RCC 7860 (cell line): ENCODE measurements around the gene MATCAP1.

Source experiments
- DNase-seq: peaks from one replicate; pipeline ENCODE4 v3.0.0-alpha.2; 2015; ENCODE audit warnings: low spot score
- FAIRE-seq: peaks from 2 replicates; lab custom pipeline; 2012; peaks lifted over from hg19 to GRCh38; lab: Jason Lieb, UNC

Gene MATCAP1

DNA sequence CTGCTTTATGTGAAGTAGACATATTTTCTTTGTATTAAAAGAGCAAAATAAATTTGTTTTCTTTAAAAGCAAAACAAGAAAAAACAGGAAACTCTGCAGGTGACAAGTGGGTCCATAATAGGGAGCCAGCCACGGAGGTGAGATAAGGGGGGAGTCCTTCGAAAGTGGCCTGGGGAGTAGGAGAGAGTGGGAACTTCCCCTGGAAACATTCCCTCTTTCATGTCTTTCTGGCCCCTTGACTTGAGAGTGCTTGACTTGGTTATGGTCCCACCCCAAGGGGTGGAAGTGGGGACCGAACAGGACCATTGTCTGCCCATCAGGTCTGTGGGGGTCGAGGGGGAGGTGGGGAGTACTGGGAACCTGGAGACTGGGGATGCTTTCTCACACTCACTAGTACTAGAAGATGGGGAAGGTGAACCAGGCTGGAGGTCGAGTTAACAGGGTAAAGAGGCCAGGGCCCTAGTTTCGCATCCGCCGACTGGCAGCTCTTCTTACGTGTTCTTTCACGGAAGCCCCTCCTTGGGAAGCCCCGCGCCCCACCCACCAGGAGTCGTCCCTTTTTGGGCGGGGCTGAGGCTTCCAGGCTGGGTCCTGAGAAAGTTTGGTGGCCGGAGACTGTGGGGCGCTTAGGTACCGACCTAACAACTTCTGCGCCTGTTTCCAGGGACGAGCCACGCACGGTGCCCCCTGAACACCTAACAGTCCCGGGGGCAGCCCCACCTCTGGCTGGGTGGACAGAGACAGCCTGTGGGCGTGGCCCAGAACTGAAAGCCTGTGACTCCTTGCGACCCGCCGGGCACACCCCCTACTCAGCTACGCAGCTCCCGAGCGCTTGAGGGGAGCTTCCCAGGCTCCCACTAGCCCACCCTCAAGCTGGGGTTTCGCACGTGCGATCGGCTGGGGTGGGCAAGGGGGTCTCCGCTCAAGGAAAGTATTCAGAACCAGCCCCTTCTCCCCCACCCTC is 24.8 kb downstream of the MATCAP1 start:
- DNase-seq (no peak), FAIRE-seq (no peak)

GRCh38 chr16:67157892-67158635 is 25.7 kb downstream of the MATCAP1 start:
- no peak for DNase-seq
- no peak for FAIRE-seq

DNA sequence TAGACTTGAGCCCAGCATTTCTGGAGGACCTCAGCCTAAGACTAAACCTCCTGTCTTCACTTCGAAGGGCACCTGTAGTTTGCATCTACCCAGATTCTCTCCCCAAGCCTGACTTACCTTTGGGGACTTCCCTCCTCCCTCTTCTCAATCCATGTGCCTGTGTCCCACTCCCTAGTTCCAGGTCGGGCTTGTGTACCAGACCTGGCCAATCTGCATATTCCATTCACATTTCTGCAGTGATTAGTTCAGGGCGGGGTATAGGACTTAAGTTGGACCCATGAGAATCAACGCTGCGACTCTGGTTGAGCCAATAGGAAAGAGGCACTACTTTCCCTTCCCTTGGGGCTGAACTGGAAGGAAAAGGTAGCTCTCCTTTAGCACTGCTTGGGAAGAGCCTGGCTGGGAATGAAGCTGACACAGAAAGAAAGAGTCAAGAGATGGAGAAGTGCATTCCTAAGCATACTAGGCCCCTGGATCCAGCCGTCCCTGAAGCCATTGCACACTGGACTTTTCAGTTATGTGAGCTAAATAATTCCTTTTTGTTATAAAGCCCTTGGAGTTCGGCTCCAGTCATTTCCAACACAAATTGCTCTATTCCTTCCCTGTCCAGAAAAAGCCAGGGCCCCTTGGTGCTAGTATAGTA is 26.5 kb downstream of the MATCAP1 start:
- DNase-seq, result no peak
- FAIRE-seq, result no peak

- DNase-seq, result no peak
- no peak for FAIRE-seq
Observed at GRCh38 chr16:67156143-67156844, 27.5 kb downstream of the MATCAP1 start.

GRCh38 chr16:67155295-67156142 is 28.2 kb downstream of the MATCAP1 start:
- DNase-seq (peak; percentile 27), FAIRE-seq (no peak)

- DNase-seq (no peak), FAIRE-seq (no peak)
Observed at GRCh38 chr16:67154578-67155294, 29.0 kb downstream of the MATCAP1 start.

DNA sequence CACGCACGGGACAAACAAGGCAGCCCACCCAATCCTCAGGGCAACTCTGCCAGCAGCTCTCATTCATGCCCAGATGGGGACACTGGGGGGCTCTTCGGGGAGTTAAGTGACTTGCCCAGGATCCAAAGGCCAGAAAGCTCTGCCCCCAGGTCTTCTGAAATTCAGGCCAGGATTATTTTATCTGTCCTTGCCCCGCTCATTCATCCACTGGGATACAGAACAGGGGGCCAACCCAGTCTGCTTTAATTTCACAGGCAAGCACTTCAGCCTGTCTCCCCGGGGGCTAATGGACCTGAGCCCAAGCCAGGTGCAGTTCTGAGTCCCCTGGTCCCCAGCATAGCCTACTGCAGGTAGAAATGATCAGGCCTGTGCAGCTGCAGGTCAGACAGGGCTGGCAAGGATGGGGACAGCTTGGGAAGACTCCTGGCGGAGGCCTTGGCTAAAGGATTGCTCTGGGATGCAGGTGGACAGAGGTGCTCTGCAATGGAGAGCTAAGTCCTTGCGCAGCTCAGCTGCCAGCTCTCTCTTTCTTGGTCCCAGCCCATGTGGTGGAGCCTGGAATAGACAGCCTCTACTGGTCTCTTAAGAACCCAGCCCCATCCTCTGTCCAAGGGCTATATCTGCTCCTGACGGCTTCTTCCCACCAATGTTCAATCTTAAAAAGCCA is 32.2 kb downstream of the MATCAP1 start:
- DNase-seq (no peak), FAIRE-seq (no peak)

DNA sequence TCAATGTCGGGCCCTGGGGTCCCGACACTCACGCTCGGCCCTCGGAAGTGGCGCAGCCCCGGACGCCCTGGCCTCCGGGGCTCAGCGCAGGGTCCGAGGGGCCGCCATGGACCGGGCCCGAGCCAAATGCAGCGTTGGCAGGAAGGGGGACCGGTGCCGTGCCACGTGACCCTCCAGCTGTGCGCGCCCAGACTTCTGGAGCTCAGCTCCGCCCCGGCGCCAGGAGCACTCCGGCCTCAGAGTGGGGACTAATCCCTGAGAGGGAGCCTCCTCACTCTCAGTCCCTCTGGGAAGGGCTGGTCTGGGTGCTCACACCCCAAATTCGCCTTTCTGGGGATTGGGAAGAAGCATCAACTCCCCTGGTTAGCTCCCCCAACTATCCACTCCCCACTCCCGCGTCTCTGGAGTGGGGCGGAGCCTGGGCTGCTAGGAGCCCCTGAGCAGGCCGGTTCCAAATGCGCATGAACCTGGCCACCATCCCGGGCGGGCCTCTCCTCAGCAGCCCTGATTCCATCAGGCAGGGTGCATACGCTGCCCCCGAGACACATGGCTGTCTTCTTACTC is 32.8 kb downstream of the MATCAP1 start, which contains the start of gene B3GNT9:
TSS of gene B3GNT9 (minus strand) at position 166 of the 564 bp plus-strand sequence. CDS start 513 bp downstream, outside the sequence.
- DNase-seq (no peak), FAIRE-seq (no peak)

DNA sequence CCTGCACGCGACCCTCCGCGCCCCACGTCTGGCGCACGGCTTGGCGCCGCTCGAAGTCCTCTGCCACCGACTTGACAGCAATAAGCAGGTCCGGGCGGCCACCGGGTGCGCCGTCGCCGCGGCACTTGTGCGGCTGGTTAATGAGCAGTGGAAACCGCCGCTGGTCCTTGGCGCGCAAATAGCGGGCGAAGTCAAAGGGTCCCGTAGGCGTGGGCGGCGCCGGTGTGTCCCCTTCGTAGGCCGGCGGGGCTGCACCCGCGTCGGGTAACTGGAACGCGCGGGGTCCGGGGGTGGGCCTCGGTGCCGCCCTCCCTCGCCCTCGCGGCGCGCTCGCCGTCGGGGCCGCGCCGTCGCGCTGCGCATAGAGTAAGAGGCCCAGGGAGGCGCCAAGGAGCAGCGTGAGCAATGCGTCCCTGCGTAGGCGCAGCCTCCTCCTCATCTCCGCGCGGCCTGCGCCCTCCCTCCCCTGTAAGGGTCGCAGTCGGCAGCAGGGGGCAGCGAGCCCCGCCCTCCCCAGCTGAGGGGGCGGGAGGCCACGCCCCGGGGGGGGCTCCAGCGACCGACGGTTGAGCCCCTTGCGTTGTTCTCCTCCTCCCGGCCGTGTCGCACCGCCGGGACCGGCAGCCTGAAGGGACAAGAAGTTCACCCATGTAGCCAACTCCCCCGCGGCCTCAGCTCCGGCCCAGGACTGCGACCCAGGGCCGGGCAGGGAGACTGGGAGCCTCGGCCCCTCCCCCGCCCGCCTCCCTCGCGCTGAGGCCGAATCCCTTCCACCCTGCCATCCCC is 33.5 kb downstream of the MATCAP1 start:
- FAIRE-seq, result no peak
- DNase-seq, result no peak

DNA sequence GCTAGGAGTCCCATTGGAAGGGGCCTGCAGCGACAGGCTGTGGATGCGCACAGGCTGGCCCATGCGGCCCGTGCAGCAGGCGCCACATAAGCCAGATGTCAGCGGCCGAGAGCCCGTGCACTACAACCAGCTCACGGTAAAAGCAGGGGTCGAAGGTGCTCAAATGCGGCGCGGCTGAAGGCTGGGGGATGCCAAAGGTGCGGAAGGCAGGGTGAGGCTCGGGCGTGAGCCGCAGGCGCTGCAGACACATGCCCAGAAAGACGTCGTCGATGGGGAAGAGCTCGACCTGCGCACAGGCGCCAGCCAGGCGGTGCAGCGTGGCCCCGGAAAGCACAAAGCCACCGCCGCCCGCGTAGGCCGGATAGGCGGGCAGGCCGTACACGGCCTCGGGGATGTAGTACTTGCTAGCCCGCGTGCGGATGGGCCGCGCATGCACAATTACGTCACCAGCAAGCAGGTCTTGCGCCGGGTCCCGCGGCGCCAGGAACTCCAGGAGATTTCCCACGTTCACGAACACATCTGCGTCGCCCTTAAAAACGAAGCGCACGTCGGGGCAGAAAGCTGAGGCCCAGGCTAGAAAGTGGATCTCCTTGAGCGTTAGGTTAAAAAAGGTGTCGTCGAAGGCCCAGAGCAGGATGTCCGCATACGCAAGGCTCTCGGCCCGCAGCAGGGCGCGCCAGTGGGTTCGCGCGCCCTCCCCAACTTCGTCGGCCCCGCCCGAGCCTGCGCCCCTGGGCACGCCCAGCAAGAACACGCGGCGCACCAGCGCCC is 34.3 kb downstream of the MATCAP1 start:
- no peak for DNase-seq

GRCh38 chr16:67148656-67149275 is 35.0 kb downstream of the MATCAP1 start:
- no peak for FAIRE-seq
- no peak for DNase-seq

More for the DNA sequence above, 34.3 kb downstream of the MATCAP1 start:
- no peak for FAIRE-seq

DNA sequence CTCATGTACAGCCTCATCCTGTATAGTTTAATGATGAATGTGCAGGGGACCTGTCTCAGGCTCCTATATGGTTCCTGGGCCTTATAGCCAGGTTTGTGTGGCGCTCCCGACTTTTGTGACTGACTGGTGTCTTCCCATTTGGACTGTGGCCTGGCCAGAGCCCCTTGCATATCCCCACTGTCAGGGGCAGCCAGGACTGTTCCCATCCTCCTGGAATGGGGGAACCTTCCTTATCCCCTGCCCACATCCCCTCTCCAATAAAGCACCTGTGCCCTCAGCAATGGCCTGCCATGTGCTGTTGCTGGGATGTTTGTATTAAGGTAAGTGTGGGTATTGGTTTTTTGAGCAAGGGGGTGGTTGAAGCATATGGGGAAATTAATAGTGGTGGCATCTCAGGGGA is 35.5 kb downstream of the MATCAP1 start:
- no peak for FAIRE-seq
- no peak for DNase-seq

DNA sequence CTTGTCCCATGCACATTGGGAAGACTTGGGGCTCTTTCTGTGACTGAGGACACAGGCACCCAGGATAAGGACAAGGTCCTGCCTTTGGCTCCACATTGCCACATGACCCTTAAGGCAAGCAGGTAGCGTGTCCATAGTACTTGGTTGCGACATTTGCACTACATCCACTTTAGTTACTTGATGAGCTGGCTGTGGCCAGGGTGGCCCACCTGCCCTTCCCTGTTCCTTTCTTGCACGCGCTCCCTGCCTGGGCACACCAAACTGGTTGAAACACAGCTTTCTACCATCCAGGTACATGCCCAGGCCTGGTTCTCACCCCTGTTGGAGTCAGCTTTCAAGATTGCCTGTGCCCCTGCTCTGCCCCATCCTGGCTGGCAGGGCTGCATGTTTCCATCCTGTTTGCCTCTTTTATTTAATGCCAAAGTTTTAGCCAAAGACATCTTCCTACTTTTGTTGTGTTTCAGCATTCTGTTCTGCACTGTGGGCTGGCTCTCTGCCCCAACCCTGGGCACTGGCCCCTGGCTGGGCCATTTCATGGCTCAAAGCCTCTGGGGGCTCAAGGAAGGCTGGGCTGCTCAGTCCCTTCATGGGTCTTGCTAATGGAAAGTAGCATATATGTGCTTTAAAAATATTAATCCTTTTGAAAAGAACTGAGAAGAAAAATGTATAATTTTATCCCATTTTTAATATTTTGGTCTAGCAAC is 36.2 kb downstream of the MATCAP1 start:
- FAIRE-seq, result no peak

DNA sequence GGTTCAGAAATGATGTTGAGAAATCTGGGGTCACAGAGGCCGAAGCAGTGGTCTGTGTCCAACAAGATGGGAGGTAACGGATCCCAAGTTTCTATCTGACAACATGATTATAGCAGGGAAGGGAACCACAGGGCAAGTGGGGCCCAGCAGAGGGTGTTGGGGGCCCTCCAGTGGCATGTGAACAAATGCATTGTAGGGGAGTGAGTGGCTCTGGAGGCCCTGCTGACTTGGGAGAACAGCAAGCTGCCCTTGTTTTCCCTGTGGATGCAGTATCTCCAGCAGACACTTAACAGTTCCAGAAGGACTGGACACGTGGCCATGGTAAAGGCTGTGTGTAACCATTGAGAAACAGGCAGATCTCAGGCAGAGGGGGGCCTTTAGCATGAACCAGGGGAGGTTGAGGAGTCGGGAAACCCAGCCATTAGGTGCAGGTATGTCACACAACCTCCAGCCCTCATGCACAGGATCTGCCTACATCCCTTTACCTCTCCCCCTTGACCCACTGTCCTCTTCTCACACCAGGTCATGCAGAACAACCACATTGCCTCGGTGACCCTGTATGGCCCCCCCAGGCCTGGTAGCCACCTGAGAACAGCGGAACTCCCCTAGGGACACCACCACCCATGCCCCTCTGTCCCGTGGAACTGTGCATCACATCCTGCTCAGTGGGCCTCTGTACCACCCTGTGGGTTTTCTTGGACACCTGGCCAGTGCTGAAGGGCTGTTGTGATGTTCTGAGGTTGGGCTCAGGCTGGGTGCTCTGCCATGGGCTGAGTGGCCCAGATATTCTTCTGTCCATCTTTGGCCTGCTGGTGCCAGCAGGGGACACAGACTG is 37.0 kb downstream of the MATCAP1 start:
- FAIRE-seq (no peak), DNase-seq (no peak)

More for the DNA sequence above, 36.2 kb downstream of the MATCAP1 start:
- DNase-seq, result no peak

DNA sequence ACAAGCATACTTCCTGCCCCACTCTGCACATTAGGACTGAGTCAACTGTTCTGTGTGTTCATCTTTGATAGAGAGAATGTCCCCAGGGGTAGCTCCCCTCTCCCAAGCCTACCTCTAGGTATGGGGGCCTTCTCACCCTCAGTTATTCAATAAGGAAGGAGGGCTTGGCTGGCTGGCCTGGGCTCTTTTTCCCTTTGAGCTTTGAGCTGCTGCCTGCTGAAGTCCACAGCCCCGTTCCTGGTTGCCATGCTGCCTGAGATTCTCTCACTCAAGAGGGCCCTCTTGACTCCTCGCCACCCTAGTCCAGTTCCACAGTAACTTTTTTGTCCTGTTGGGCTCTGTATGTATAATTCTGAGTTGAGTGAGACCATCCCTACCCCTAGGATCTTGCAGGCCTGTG is 38.0 kb downstream of the MATCAP1 start:
- DNase-seq, result no peak
- no peak for FAIRE-seq
